K562 (cell line): ENCODE measurements around the gene ETV2.

Experiments
- CBX5 ChIP-seq: IDR thresholded peaks from 2 replicates; pipeline ENCODE4 v1.6.1; 2014; ENCODE audit warnings: low read depth, borderline replicate concordance
- IRF1 ChIP-seq: sonication (generic); formaldehyde crosslinking; IDR thresholded peaks from 2 replicates; pipeline ENCODE4 v1.8.0; 2022; ENCODE audit warnings: missing genetic modification reagents, mild to moderate bottlenecking, borderline replicate concordance
- NCOR1 ChIP-seq: fragments of 450-650 bp; IDR thresholded peaks from 2 replicates; pipeline ENCODE4 v1.6.1; 2016; ENCODE audit warnings: mild to moderate bottlenecking, moderate library complexity
- ZHX1 ChIP-seq: fragments of 150-350 bp; conservative IDR thresholded peaks from 2 replicates; pipeline ENCODE4 v1.6.1; 2014; ENCODE audit warnings: low read length

DNA sequence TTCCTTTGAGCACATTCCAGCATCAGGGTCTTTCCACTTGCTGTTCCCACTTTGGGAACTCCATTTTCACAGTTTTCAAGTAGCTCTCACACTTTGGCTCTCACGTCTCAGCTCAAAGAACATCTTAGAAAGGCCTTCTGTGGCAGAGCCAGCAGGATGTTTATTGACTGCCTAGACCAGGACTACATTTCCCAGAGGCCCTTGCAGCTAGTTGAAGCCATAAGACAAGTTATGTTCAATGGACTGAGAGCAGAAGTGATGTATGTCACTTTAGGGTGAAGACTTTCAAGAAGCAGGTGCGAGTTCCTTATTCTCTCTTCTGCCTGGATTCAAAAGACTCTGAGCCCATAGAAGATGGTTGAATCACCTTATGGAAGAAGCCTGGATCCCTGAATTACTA is 33.3 kb upstream of the ETV2 start:
- TF ChIP-seq IRF1 (CRISPR knock-in tag) (no peak), CBX5 (no peak), NCOR1 (no peak), ZHX1 (no peak)
